Ascending aorta (tissue), 2 donors: ENCODE measurements around the gene TSPEAR. TPM values are rescaled to one million over a fixed set of nuclear protein-coding genes. Genes with fewer than 3 reads are reported as not detected.

ENCODE experiments used
- DNase-seq, 2 donors: peaks; one replicate each; pipeline ENCODE4 v3.0.0-alpha.2; 2019; ENCODE audit warnings: low spot score in 2 of 2
- H3K27ac ChIP-seq, 2 donors: fragments of 200-600 bp; sonication (generic); one replicate each; pipeline ENCODE4 v1.5.1; 2016 to 2017; ENCODE audit warnings: mild to moderate bottlenecking in 1 of 2
- H3K27me3 ChIP-seq: fragments of 200-600 bp; sonication (generic); one replicate; pipeline ENCODE4 v1.5.1; 2017
- H3K36me3 ChIP-seq, 2 donors: fragments of 200-600 bp; sonication (generic); one replicate each; pipeline ENCODE4 v1.5.1; 2016
- H3K4me1 ChIP-seq, 2 donors: fragments of 200-600 bp; sonication (generic); one replicate each; pipeline ENCODE4 v1.5.1; 2016 to 2017; ENCODE audit warnings: mild to moderate bottlenecking in 1 of 2
- H3K4me3 ChIP-seq, 2 donors: fragments of 200-600 bp; sonication (generic); one replicate each; pipeline ENCODE4 v1.5.1; 2016 to 2017; ENCODE audit warnings: mild to moderate bottlenecking in 1 of 2
- H3K9me3 ChIP-seq, 2 donors: fragments of 200-600 bp; sonication (generic); one replicate each; pipeline ENCODE4 v1.5.1; 2016
- CTCF ChIP-seq, 3 experiments: fragments of 200-600 bp in 2 of 3; fragments of 450-650 bp in 1 of 3; sonication (generic) in 2 of 3; IDR thresholded peaks; one replicate each; pipeline ENCODE4 v1.5.1; 2016 to 2019; ENCODE audit warnings: antibody characterized with exemption in 3 of 3, mild to moderate bottlenecking in 1 of 3, moderate library complexity in 1 of 3
- intact Hi-C: fragments of 100-400 bp; cut with DNase I; formaldehyde crosslinking; loops from one replicate; pipeline ENCODE4 v1.15.1; 2023
- total RNA-seq: library from RNA; depleted of rRNA; stranded (reverse); fragments of >200 nt; gene quantifications from one replicate; pipeline ENCODE4 v1.1.0, GENCODE V29; 2016

The TSPEAR gene
- total RNA-seq, 1 donor from 2014 or later: not detected

GRCh38 chr21:44702973-44703730, 8.2 kb downstream of the TSPEAR start:
- peak in 1 of 2 donors; percentile 42 for DNase-seq
- Histone ChIP-seq H3K36me3 (no peaks in the 10 kb centered on the region), H3K4me3 (no peak overlapping the region), H3K27ac (no peak overlapping the region), H3K9me3 (no peaks in the 10 kb centered on the region), H3K4me1 (no peaks in the 10 kb centered on the region), H3K27me3 (no peaks in the 10 kb centered on the region)
- no peak for TF ChIP-seq CTCF (IDR thresholded peaks at IDR 0.05)
- intact Hi-C loops: no loop called here

- peak in 1 of 2 donors; percentile 31 for DNase-seq
- Histone ChIP-seq H3K4me1 (no peaks in the 10 kb centered on the region), H3K4me3 (no peak overlapping the region), H3K36me3 (no peaks in the 10 kb centered on the region), H3K27ac (no peak overlapping the region), H3K9me3 (no peaks in the 10 kb centered on the region), H3K27me3 (no peaks in the 10 kb centered on the region)
- TF ChIP-seq CTCF (IDR thresholded peaks at IDR 0.05): no peak
- intact Hi-C loops: no loop called here
Measured at GRCh38 chr21:44702111-44702972, 9.0 kb downstream of the TSPEAR start.

GRCh38 chr21:44701541-44701940, 9.8 kb downstream of the TSPEAR start:
- Histone ChIP-seq H3K36me3 (no peaks in the 10 kb centered on the region), H3K27ac (no peak overlapping the region), H3K4me1 (no peaks in the 10 kb centered on the region), H3K27me3 (no peaks in the 10 kb centered on the region), H3K4me3 (no peak overlapping the region), H3K9me3 (no peaks in the 10 kb centered on the region)
- intact Hi-C loops: no loop called here
- peak in 1 of 2 donors; percentile 44 for DNase-seq
- TF ChIP-seq CTCF (IDR thresholded peaks at IDR 0.05): no peak

GRCh38 chr21:44701023-44701400, 10.4 kb downstream of the TSPEAR start:
- Histone ChIP-seq H3K9me3 (no peaks in the 10 kb centered on the region), H3K4me1 (no peaks in the 10 kb centered on the region), H3K4me3 (no peak overlapping the region), H3K27me3 (no peaks in the 10 kb centered on the region), H3K27ac (no peak overlapping the region), H3K36me3 (no peaks in the 10 kb centered on the region)
- DNase-seq: peak in 1 of 2 donors; percentile 13
- no peak for TF ChIP-seq CTCF (IDR thresholded peaks at IDR 0.05)
- intact Hi-C loops: no loop called here

GRCh38 chr21:44700101-44701022, 11.0 kb downstream of the TSPEAR start:
- TF ChIP-seq CTCF (IDR thresholded peaks at IDR 0.05): no peak
- H3K36me3 ChIP-seq: no peaks in the 10 kb centered on the region
- intact Hi-C loops: no loop called here
- no peak overlapping the region for H3K27ac ChIP-seq
- H3K27me3 ChIP-seq: no peaks in the 10 kb centered on the region
- H3K4me3 ChIP-seq: no peak overlapping the region
- no peaks in the 10 kb centered on the region for H3K4me1 ChIP-seq
- DNase-seq: peak in 1 of 2 donors; percentile 40
- no peaks in the 10 kb centered on the region for H3K9me3 ChIP-seq
